Measurements from ENCODE around the gene PAQR5. TPM values are rescaled to one million over a fixed set of nuclear protein-coding genes. Genes with fewer than 3 reads are reported as not detected.

The PAQR5 gene, protein sequence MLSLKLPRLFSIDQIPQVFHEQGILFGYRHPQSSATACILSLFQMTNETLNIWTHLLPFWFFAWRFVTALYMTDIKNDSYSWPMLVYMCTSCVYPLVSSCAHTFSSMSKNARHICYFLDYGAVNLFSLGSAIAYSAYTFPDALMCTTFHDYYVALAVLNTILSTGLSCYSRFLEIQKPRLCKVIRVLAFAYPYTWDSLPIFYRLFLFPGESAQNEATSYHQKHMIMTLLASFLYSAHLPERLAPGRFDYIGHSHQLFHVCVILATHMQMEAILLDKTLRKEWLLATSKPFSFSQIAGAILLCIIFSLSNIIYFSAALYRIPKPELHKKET
- not detected for polyA plus RNA-seq (2012; ENCODE audit: missing spikeins)

DNA sequence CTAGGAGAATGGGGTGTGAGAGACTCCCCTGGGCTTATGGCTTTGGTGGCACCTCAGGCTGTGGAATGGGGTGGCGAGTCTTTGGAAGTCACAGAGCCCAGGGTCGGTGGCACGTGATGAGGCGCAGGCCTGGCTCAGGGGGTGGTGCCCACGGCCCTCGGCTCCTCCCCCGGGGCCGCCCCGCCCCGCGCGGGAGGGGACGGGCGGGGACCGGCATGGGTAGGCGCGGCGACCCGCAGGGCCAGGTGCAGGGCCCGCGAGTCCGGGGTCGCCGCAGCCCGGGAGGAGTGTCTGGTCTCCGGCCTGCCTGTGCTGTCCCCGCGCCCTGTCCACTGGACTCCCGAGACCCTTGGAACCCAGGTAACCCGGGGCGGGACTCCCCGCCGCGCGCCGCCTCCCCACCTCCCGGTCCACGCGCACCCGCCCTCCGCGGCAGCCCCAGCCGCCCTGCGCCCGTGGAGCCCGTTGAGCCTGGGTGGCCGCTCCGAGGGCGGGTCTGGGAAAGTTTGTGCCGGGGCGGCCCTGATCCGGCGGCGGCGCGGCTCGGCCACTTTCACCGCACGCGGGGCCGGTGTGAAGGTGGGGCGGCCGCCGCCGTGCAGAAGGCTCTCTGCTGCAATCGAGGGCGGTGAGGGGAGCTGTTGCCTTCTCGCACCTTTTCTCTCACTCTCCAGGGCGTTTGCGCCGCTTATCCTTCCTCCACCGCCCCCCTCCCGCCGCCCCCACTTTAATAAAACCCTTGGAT lies at the start of gene PAQR5:
TSS of gene PAQR5 (plus strand) at position 216 of the 745 bp plus-strand sequence. CDS start 61,169 bp downstream, outside the sequence.
- FAIRE-seq, result no peak
- TF ChIP-seq POLR2AphosphoS5 (IDR thresholded peaks at IDR 0.05; ENCODE audit: low read depth, low read length) (no peak), TAF1 (IDR thresholded peaks at IDR 0.05; ENCODE audit: borderline replicate concordance, low read depth, low read length) (no peak), POLR2A (IDR thresholded peaks at IDR 0.05; ENCODE audit: low read depth, low read length) (no peak)
- peak; percentile 31 for DNase-seq (ENCODE audit: insufficient read length)

GRCh38 chr15:69253156-69253555 lies 45.6 kb upstream of the PAQR5 start:
- no peak for TF ChIP-seq POLR2A (IDR thresholded peaks at IDR 0.05; ENCODE audit: low read depth, low read length)
- TF ChIP-seq TAF1 (IDR thresholded peaks at IDR 0.05; ENCODE audit: borderline replicate concordance, low read depth, low read length), result no peak
- no peak for TF ChIP-seq POLR2AphosphoS5 (IDR thresholded peaks at IDR 0.05; ENCODE audit: low read depth, low read length)
- DNase-seq (ENCODE audit: insufficient read length) (no peak), FAIRE-seq (no peak)

- DNase-seq (ENCODE audit: insufficient read length) (no peak), FAIRE-seq (no peak)
Measured at GRCh38 chr15:69265347-69265955, 33.3 kb upstream of the PAQR5 start.

DNA sequence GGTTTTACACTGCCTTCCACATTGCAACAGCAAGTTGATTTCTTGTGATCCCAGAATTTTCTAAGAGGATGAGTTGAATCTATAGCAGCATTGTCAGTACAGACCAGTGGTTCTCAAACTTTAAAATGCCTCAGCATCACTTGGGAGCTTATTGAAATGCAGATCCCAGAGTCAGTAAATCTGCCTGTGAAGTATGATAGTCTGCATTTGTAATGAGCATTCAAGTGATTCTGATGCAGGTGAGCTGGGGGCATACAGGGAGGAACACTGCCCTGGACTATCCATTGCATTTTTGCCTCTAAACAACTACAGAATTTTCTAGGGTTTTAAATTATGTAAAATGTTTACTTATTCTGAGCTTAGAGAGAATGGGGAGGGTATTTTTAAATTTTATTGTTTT lies 27.5 kb upstream of the PAQR5 start:
- DNase-seq (ENCODE audit: insufficient read length) (no peak), FAIRE-seq (no peak)
- no peak for TF ChIP-seq POLR2A (IDR thresholded peaks at IDR 0.05; ENCODE audit: low read depth, low read length)
- TF ChIP-seq TAF1 (IDR thresholded peaks at IDR 0.05; ENCODE audit: borderline replicate concordance, low read depth, low read length), result no peak
- no peak for TF ChIP-seq POLR2AphosphoS5 (IDR thresholded peaks at IDR 0.05; ENCODE audit: low read depth, low read length)

More at GRCh38 chr15:69265347-69265955, 33.3 kb upstream of the PAQR5 start:
- no peak for TF ChIP-seq POLR2AphosphoS5 (IDR thresholded peaks at IDR 0.05; ENCODE audit: low read depth, low read length)
- TF ChIP-seq POLR2A (IDR thresholded peaks at IDR 0.05; ENCODE audit: low read depth, low read length), result no peak
- no peak for TF ChIP-seq TAF1 (IDR thresholded peaks at IDR 0.05; ENCODE audit: borderline replicate concordance, low read depth, low read length)

DNA sequence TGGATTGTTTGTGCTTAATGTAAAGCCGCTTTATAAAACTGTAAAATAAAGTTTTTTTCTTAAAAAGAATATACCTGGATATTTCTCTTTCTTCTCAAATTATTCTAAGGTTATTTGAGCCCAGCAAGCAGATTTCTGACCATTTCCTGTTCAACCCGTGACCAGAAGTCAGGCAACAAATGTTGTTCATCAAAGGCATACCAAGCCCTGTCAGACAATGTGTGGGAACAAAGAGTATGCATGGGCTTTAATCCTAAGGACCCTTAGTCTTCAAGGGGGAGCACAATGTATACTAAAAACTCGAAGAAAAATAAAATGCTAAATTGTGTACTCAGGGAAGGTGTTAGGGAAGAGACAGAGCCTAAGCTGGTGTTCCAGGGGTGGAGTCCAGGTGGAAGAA lies 26.6 kb upstream of the PAQR5 start:
- DNase-seq (ENCODE audit: insufficient read length), result no peak
- FAIRE-seq, result no peak
- no peak for TF ChIP-seq TAF1 (IDR thresholded peaks at IDR 0.05; ENCODE audit: borderline replicate concordance, low read depth, low read length)
- TF ChIP-seq POLR2AphosphoS5 (IDR thresholded peaks at IDR 0.05; ENCODE audit: low read depth, low read length), result no peak
- TF ChIP-seq POLR2A (IDR thresholded peaks at IDR 0.05; ENCODE audit: low read depth, low read length), result no peak

DNA sequence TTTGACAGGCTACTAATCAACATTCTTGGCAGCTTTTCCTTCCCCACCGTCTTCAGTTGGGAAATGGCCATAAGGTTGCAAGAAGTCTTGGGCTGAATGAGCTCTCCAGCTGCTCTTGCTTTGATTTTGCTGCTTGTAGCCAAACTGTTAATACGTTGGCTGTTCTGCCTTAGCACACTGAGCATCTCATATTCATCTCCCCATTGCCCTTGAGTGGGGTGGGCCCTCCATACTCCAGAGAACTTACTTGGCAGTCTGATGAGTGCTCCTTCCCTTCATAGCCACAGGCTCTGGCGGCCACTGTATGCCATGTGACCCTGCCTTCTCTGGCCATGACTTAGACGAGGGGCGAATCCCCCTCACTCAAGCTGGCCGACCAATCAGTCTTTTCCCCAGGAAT lies 25.8 kb upstream of the PAQR5 start:
- TF ChIP-seq POLR2A (IDR thresholded peaks at IDR 0.05; ENCODE audit: low read depth, low read length) (no peak), POLR2AphosphoS5 (IDR thresholded peaks at IDR 0.05; ENCODE audit: low read depth, low read length) (no peak), TAF1 (IDR thresholded peaks at IDR 0.05; ENCODE audit: borderline replicate concordance, low read depth, low read length) (no peak)
- DNase-seq (ENCODE audit: insufficient read length) (no peak), FAIRE-seq (no peak)

GRCh38 chr15:69275074-69275670 lies 23.5 kb upstream of the PAQR5 start:
- DNase-seq (ENCODE audit: insufficient read length) (no peak), FAIRE-seq (no peak)
- TF ChIP-seq POLR2AphosphoS5 (IDR thresholded peaks at IDR 0.05; ENCODE audit: low read depth, low read length), result no peak
- no peak for TF ChIP-seq TAF1 (IDR thresholded peaks at IDR 0.05; ENCODE audit: borderline replicate concordance, low read depth, low read length)
- TF ChIP-seq POLR2A (IDR thresholded peaks at IDR 0.05; ENCODE audit: low read depth, low read length), result no peak

DNA sequence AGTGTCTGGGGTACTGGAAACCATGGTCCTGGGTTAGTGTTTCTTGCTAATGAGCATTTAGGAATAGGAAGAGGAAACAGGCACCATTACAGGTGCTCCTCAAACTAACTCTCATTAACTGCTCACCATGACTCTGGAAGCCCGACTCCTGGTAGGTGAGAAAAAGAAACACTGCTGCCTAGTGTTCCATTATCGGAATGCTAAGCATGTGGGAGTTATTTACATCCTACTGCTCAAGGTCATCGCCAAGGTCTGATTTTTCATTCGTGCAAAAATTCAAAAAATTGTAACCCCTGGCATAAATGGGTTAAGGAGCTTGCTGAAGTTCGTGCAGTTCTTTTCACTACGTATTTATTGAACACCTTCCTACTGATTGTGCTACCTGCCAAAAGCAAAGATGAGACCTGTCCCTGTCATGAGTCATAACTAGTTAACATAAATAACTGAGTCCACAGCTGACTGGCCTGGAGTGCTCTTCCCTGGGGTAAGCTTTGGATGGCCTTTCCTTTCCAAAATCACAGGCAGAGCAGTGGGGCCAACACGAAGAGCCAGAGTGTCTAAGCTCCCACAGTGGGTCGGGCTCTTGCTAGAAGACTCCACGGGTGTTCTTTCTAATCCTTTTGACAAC lies 22.7 kb upstream of the PAQR5 start:
- no peak for FAIRE-seq
- no peak for TF ChIP-seq TAF1 (IDR thresholded peaks at IDR 0.05; ENCODE audit: borderline replicate concordance, low read depth, low read length)
- TF ChIP-seq POLR2AphosphoS5 (IDR thresholded peaks at IDR 0.05; ENCODE audit: low read depth, low read length), result no peak
- TF ChIP-seq POLR2A (IDR thresholded peaks at IDR 0.05; ENCODE audit: low read depth, low read length), result no peak
- no peak for DNase-seq (ENCODE audit: insufficient read length)

DNA sequence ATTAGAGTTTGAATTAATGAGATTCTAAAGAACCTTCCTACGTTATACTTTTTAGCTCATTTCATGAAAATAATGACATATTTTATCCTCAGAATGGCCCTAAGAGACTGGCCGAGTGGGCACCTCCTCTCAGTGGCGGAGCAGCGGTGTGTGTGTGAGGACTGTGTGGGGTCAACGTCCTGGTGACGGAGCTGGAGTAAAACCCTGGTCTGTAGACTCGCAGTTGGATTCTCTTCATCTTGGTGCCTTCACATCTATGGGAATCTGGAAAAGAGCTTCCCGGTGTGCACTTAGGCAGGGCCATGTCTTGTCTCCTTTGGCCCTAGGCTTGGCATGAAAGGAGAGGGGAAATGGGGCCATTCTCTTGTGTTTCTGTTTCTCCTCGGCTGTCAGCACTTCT lies 21.4 kb upstream of the PAQR5 start:
- TF ChIP-seq POLR2A (IDR thresholded peaks at IDR 0.05; ENCODE audit: low read depth, low read length), result no peak
- no peak for TF ChIP-seq POLR2AphosphoS5 (IDR thresholded peaks at IDR 0.05; ENCODE audit: low read depth, low read length)
- TF ChIP-seq TAF1 (IDR thresholded peaks at IDR 0.05; ENCODE audit: borderline replicate concordance, low read depth, low read length), result no peak
- FAIRE-seq, result peak; percentile 30
- no peak for DNase-seq (ENCODE audit: insufficient read length)

DNA sequence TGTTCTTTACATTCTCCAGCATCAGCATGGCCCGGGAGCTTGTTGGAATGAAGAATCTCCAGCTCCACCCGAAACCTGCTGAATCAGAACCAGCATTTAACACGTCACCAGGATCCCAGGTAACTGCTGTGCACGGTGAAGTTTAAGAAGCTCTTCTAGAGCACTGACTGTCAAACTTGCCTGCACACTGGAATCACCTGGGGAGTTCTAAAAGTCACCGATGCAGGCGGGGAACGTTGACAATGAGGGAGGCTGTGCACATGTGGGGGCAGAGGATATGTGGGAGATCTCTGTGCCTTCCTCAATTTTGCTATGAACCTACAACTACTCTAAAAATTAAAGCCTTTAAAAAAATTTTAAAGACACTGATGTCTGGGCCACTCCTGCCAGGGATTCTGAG lies 19.1 kb upstream of the PAQR5 start:
- DNase-seq (ENCODE audit: insufficient read length), result no peak
- no peak for TF ChIP-seq POLR2A (IDR thresholded peaks at IDR 0.05; ENCODE audit: low read depth, low read length)
- no peak for TF ChIP-seq TAF1 (IDR thresholded peaks at IDR 0.05; ENCODE audit: borderline replicate concordance, low read depth, low read length)
- no peak for TF ChIP-seq POLR2AphosphoS5 (IDR thresholded peaks at IDR 0.05; ENCODE audit: low read depth, low read length)
- FAIRE-seq, result no peak

GRCh38 chr15:69280783-69281182 lies 17.9 kb upstream of the PAQR5 start:
- TF ChIP-seq POLR2A (IDR thresholded peaks at IDR 0.05; ENCODE audit: low read depth, low read length) (no peak), POLR2AphosphoS5 (IDR thresholded peaks at IDR 0.05; ENCODE audit: low read depth, low read length) (no peak), TAF1 (IDR thresholded peaks at IDR 0.05; ENCODE audit: borderline replicate concordance, low read depth, low read length) (no peak)
- DNase-seq (ENCODE audit: insufficient read length), result no peak
- no peak for FAIRE-seq
